Measurements from ENCODE around the gene ABHD12. TPM values are rescaled to one million over a fixed set of nuclear protein-coding genes. Genes with fewer than 3 reads are reported as not detected.

The ABHD12 gene
- total RNA-seq, 2 donors from 2014 or later: 48.5 to 49.8 TPM

DNA sequence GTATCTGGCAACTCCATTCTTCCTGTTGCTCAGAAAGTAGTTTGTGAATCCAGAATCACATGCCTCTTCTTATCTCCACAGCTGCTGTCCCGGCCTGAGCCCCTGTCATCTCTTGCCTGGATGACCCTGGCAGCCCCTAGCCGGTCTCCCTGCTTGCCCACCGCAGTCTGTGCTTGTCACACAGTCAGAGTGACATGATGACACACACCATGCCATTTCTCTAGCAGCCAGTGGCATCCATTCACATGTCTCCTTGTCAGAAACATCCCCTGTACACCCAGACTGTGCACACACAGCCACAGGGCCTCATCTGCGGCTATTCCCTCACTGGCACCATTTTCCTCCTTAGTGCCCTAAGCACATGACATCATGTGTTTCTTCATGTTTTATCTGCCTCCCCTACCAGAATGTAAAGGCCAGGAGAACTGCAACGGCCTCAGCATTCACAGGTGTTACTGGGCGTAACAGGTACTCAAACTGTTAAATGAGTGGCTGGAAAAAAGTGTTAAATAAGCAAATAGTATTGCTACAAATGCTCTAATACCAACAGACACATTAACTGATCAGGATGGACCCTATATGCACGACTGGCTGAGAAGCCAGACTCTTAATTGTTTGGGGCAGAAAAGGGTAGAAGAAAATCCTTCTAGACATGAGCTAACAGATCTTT lies 9.6 kb downstream of the ABHD12 start:
- Histone ChIP-seq H3K36me3 (no peaks in the 10 kb centered on the region), H3K9me3 (no peaks in the 10 kb centered on the region), H3K27me3 (replicated peaks; ENCODE audit: insufficient read depth) (no peaks in the 10 kb centered on the region), H3K4me1 (ENCODE audit: control insufficient read depth in 1 of 2, low read depth in 2 of 2) (peaks cover 0 to 3% of the 10 kb centered on the region in 2 donors), H3K27ac (no peak overlapping the region), H3K4me3 (no peak overlapping the region)
- ATAC-seq (ENCODE audit: insufficient number of reproducible peaks, low FRiP score, low read depth): no peak
- no peak for DNase-seq (ENCODE audit: low spot score)
- TF ChIP-seq, protein P1, sequence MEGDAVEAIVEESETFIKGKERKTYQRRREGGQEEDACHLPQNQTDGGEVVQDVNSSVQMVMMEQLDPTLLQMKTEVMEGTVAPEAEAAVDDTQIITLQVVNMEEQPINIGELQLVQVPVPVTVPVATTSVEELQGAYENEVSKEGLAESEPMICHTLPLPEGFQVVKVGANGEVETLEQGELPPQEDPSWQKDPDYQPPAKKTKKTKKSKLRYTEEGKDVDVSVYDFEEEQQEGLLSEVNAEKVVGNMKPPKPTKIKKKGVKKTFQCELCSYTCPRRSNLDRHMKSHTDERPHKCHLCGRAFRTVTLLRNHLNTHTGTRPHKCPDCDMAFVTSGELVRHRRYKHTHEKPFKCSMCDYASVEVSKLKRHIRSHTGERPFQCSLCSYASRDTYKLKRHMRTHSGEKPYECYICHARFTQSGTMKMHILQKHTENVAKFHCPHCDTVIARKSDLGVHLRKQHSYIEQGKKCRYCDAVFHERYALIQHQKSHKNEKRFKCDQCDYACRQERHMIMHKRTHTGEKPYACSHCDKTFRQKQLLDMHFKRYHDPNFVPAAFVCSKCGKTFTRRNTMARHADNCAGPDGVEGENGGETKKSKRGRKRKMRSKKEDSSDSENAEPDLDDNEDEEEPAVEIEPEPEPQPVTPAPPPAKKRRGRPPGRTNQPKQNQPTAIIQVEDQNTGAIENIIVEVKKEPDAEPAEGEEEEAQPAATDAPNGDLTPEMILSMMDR (IDR thresholded peaks at IDR 0.05): no peak

DNA sequence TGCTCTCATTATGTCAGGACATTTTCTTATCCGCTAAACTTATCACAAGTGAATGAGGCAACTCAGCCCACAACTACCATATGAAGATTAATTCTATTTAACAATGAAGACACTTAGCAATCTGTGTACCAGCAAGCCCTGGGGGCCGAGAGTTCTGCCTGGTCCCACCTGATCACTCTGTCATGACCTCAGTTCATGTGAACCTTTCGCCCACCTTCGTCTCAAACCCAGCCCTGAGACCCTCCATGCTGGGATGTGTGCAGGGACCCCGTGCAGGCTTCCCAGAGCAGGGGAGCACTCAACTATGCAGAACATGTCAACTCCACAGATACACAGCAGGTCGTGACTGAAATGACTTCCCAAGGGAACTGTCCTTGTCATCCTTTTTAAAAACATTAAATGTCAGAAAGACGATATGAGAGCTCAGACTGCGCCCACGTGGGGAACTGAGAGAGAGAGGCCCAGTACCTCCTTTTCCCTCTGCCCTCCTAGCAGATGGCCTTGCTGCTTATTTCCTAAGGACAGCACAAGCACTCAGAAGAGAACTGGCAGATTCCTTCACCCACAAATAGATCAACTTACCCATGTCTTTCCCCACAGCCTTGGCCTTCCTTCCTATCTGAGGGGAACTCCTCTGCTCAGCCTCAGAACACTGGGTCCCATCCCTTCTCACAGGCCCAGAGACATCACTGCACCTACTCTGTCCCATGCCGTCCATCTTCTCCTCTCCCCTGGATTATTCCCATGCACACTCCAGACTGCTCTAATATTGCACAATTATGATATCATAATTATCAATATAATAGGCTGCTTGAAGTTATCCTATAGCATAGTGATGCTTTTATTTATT lies 11.5 kb downstream of the ABHD12 start:
- H3K4me1 ChIP-seq (ENCODE audit: control insufficient read depth in 1 of 2, low read depth in 2 of 2): peaks cover 0 to 3% of the 10 kb centered on the region in 2 donors
- ATAC-seq (ENCODE audit: insufficient number of reproducible peaks, low FRiP score, low read depth) (no peak), DNase-seq (ENCODE audit: low spot score) (no peak)
- H3K27ac ChIP-seq: no peak overlapping the region
- H3K4me3 ChIP-seq: no peak overlapping the region
- TF ChIP-seq, protein P1 (IDR thresholded peaks at IDR 0.05): no peak
- H3K36me3 ChIP-seq: no peaks in the 10 kb centered on the region
- H3K9me3 ChIP-seq: no peaks in the 10 kb centered on the region
- H3K27me3 ChIP-seq (replicated peaks; ENCODE audit: insufficient read depth): no peaks in the 10 kb centered on the region

DNA sequence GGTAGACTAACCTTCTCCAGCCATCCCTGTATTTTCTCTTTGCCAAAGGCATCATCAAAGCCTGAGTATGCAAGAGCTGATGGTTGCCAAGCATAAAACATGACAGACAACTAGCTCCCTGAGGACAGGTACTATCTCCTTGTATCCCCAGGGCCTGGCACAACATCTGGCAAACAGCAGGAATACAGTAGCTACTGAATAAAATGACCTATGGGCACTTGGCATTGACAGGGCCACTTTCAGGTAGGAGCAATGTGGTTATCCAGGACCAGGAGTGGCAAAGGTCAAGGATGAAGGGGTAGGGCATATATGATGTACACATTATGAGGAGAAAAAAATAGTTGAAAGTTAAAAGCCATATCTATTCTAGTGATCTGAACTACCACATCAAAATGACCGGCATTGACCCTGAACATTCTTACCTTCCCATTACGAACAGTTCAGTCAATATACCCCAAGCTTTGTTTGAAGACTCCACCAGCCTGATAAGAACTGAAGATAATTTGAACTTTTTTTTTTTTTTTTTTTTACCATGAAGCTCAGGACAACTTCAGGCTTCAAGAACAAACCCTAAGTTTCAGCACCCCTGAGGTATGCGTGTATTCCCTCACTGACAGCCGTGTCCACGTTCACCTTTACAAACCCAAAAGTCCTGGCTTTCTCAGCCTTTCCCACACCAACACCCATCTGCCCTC lies 12.3 kb downstream of the ABHD12 start:
- Histone ChIP-seq H3K4me1 (ENCODE audit: control insufficient read depth in 1 of 2, low read depth in 2 of 2) (peaks cover 0 to 3% of the 10 kb centered on the region in 2 donors), H3K27me3 (replicated peaks; ENCODE audit: insufficient read depth) (no peaks in the 10 kb centered on the region), H3K27ac (no peak overlapping the region), H3K9me3 (no peaks in the 10 kb centered on the region), H3K36me3 (no peaks in the 10 kb centered on the region), H3K4me3 (no peak overlapping the region)
- TF ChIP-seq, protein P1 (IDR thresholded peaks at IDR 0.05): no peak
- DNase-seq (ENCODE audit: low spot score) (no peak), ATAC-seq (ENCODE audit: insufficient number of reproducible peaks, low FRiP score, low read depth) (no peak)

DNA sequence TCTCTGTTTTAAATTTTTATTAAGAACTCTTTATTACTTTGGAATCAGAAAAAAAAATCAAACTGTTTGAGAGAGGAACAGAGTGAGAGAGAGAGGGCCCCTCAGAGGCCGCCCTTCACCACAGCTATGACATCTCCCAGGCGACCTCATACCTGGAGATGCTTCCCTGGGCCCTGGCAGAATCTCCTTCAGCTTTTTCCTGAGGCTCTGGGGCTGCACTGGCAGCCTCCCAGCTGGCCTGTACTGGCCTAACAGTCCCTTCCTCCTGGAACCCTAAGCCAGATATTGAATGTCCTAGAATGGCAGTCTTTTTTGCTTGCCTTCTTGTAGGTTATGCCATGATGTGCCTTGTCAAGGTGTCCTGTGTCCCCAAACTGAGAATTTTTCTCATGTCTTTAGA lies 13.7 kb downstream of the ABHD12 start:
- Histone ChIP-seq H3K36me3 (no peaks in the 10 kb centered on the region), H3K9me3 (no peaks in the 10 kb centered on the region), H3K27me3 (replicated peaks; ENCODE audit: insufficient read depth) (no peaks in the 10 kb centered on the region), H3K4me3 (no peak overlapping the region), H3K4me1 (ENCODE audit: control insufficient read depth in 1 of 2, low read depth in 2 of 2) (peaks cover 0 to 3% of the 10 kb centered on the region in 2 donors), H3K27ac (no peak overlapping the region)
- ATAC-seq (ENCODE audit: insufficient number of reproducible peaks, low FRiP score, low read depth) (no peak), DNase-seq (ENCODE audit: low spot score) (no peak)
- TF ChIP-seq, protein P1 (IDR thresholded peaks at IDR 0.05): no peak

DNA sequence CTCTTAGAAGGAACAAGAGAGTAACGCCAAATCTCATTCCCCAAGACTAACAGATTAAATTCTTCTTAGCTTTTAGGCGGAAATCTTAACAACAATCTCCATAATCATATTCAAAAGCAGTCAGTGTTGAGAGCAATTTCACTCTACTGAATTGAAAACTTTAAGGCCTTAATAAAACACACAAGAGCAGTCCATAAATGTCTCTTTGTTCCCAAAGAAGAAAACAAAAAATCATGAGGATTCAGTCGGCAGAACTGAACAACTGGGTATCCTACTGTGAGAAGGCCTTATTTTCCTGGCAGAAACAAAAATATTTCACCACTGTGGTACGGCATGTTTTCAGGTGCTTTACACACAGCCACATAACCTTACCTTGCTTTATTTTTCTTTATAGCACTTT lies 14.4 kb downstream of the ABHD12 start:
- no peak overlapping the region for H3K27ac ChIP-seq
- H3K9me3 ChIP-seq: no peaks in the 10 kb centered on the region
- no peaks in the 10 kb centered on the region for H3K36me3 ChIP-seq
- TF ChIP-seq, protein P1 (IDR thresholded peaks at IDR 0.05): no peak
- ATAC-seq (ENCODE audit: insufficient number of reproducible peaks, low FRiP score, low read depth) (no peak), DNase-seq (ENCODE audit: low spot score) (no peak)
- no peak overlapping the region for H3K4me3 ChIP-seq
- H3K27me3 ChIP-seq (replicated peaks; ENCODE audit: insufficient read depth): no peaks in the 10 kb centered on the region
- peaks cover 0 to 3% of the 10 kb centered on the region in 2 donors for H3K4me1 ChIP-seq (ENCODE audit: control insufficient read depth in 1 of 2, low read depth in 2 of 2)

All from thoracic aorta (tissue), 2 donors.